Prostate gland (tissue), 2 donors: Measurements from ENCODE around the gene NEGR1. TPM values are rescaled to one million over a fixed set of nuclear protein-coding genes. Genes with fewer than 3 reads are reported as not detected.

Experiments used
- DNase-seq: peaks from one replicate; pipeline ENCODE4 v3.0.0-alpha.2; 2019; ENCODE audit warnings: low spot score
- H3K27ac ChIP-seq, 2 donors: fragments of 200-600 bp; sonication (generic); 2 replicates each; pipeline ENCODE4 v1.5.1; 2017 to 2019
- H3K27me3 ChIP-seq: fragments of 200-600 bp; sonication (generic); replicated peaks from 2 replicates; pipeline ENCODE4 v1.5.1; 2019; ENCODE audit not compliant: insufficient read depth
- H3K36me3 ChIP-seq, 2 donors: fragments of 200-600 bp; sonication (generic); 1 replicate in 1 of 2; 2 replicates in 1 of 2; pipeline versions ENCODE4 v1.5.1 to v1.8.1; 2017 to 2019
- H3K4me1 ChIP-seq: fragments of 200-600 bp; sonication (generic); replicated peaks from 2 replicates; pipeline ENCODE4 v1.5.1; 2019
- H3K4me3 ChIP-seq, 2 donors: fragments of 200-600 bp; sonication (generic); 2 replicates each; pipeline ENCODE4 v1.5.1; 2017 to 2019
- H3K9me3 ChIP-seq: fragments of 200-600 bp; sonication (generic); 2 replicates; pipeline ENCODE4 v1.5.1; 2017
- CTCF ChIP-seq, 4 experiments: fragments of 200-600 bp in 2 of 4; fragments of 450-650 bp in 2 of 4; sonication (generic) in 2 of 4; IDR thresholded peaks; 1 replicate in 3 of 4; 2 replicates in 1 of 4; pipeline ENCODE4 v1.5.1; 2016 to 2019; ENCODE audit warnings: antibody characterized with exemption in 4 of 4, mild to moderate bottlenecking in 2 of 4, moderate library complexity in 2 of 4
- POLR2A ChIP-seq: fragments of 450-650 bp; IDR thresholded peaks from one replicate; pipeline ENCODE4 v1.6.1; 2016; ENCODE audit warnings: antibody characterized with exemption, mild to moderate bottlenecking
- POLR2AphosphoS5 ChIP-seq: sonication (generic); formaldehyde crosslinking; IDR thresholded peaks from one replicate; pipeline ENCODE4 v1.6.1; 2017; ENCODE audit warnings: antibody characterized with exemption
- WGBS: methylation state at CpG from one replicate; pipeline ENCODE4 v1.1.5; 2018; 5-methylcytosine and 5-hydroxymethylcytosine counted together
- intact Hi-C: fragments of 100-400 bp; cut with DNase I; formaldehyde crosslinking; loops from one replicate; pipeline ENCODE4 v1.14.2; 2022
- total RNA-seq, 2 donors: library from RNA; depleted of rRNA; stranded (reverse); fragments of >200 nt; gene quantifications; one replicate each; pipeline ENCODE4 v1.1.0, GENCODE V29; 2016

NEGR1 gene
- total RNA-seq, 2 donors from 2014 or later, result 2.3 to 7.6 TPM

GRCh38 chr1:71462247-71462646 lies 820.1 kb downstream of the NEGR1 start:
- Histone ChIP-seq H3K4me1 (no peaks in the 10 kb centered on the region), H3K36me3 (no peaks in the 10 kb centered on the region), H3K27ac (no peak overlapping the region), H3K27me3 (no peaks in the 10 kb centered on the region), H3K4me3 (no peak overlapping the region), H3K9me3 (no peaks in the 10 kb centered on the region)
- intact Hi-C loops, result no loop called here
- TF ChIP-seq POLR2AphosphoS5 (no peak), POLR2A (no peak), CTCF (IDR thresholded peaks at IDR 0.05) (no peak)
- no peak for DNase-seq

DNA sequence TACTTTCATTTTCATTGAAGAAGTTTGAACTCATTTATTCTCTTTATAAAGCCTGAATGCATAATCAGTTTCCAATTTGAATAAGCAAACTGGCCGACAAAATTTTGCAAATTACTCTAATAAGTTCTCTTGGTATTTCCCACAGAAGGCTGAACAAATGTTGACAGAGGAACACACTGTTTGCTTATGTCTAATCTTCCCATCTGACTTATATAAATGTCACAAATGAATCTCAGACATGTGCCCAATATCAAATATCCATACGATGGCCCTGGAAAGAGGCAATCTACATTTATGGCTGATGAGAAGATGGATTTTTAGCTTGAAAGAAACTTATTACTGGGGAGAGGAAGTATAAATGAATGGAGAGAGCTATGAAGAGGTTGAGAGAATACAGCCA lies 820.9 kb downstream of the NEGR1 start:
- Histone ChIP-seq H3K4me3 (no peak overlapping the region), H3K36me3 (no peaks in the 10 kb centered on the region), H3K4me1 (no peaks in the 10 kb centered on the region), H3K9me3 (no peaks in the 10 kb centered on the region), H3K27ac (no peak overlapping the region), H3K27me3 (no peaks in the 10 kb centered on the region)
- 33% methylated on average over 2 of the region's 2 CpGs for WGBS
- TF ChIP-seq CTCF (IDR thresholded peaks at IDR 0.05) (no peak), POLR2A (no peak), POLR2AphosphoS5 (no peak)
- DNase-seq, result no peak
- intact Hi-C loops, result no loop called here

DNA sequence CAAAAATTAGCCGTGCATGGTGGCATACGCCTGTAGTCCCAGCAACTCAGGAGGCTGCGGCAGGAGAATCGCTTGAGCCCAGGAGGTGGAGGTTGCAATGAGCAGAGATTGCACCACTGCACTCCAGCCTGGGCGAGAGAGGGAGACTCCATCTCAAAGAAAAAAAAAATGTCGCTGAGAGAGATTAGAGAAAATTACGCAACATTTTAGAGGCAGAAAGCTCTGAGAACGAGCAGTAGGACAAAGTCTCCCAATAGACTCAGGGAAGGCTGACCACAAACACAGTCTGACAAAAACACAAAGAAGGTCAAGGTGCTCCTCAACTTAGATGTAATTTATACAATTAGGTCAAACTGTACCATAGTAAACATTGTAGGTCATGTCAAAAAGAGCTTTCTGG lies 833.9 kb downstream of the NEGR1 start:
- H3K4me1 ChIP-seq, result no peaks in the 10 kb centered on the region
- no peak for TF ChIP-seq POLR2AphosphoS5
- TF ChIP-seq POLR2A, result no peak
- no peak for TF ChIP-seq CTCF (IDR thresholded peaks at IDR 0.05)
- H3K27me3 ChIP-seq, result no peaks in the 10 kb centered on the region
- no peaks in the 10 kb centered on the region for H3K36me3 ChIP-seq
- intact Hi-C loops, result no loop called here
- no peak overlapping the region for H3K4me3 ChIP-seq
- H3K27ac ChIP-seq, result no peak overlapping the region
- WGBS, result 84% methylated on average over 8 of the region's 8 CpGs
- no peak for DNase-seq
- no peaks in the 10 kb centered on the region for H3K9me3 ChIP-seq

- DNase-seq, result no peak
- intact Hi-C loops, result no loop called here
- Histone ChIP-seq H3K9me3 (no peaks in the 10 kb centered on the region), H3K36me3 (no peaks in the 10 kb centered on the region), H3K4me3 (no peak overlapping the region), H3K27ac (no peak overlapping the region), H3K4me1 (no peaks in the 10 kb centered on the region), H3K27me3 (no peaks in the 10 kb centered on the region)
- WGBS, result 67% methylated on average over 2 of the region's 2 CpGs
- TF ChIP-seq POLR2AphosphoS5, result no peak
- no peak for TF ChIP-seq CTCF (IDR thresholded peaks at IDR 0.05)
- no peak for TF ChIP-seq POLR2A
These were observed 843.7 kb downstream of the NEGR1 start for GRCh38 chr1:71438626-71439025.

- intact Hi-C loops, result no loop called here
- Histone ChIP-seq H3K27me3 (no peaks in the 10 kb centered on the region), H3K27ac (no peak overlapping the region), H3K36me3 (no peaks in the 10 kb centered on the region), H3K4me3 (no peak overlapping the region), H3K4me1 (no peaks in the 10 kb centered on the region), H3K9me3 (no peaks in the 10 kb centered on the region)
- TF ChIP-seq POLR2AphosphoS5 (no peak), CTCF (IDR thresholded peaks at IDR 0.05) (no peak), POLR2A (no peak)
- DNase-seq, result no peak
These were observed 846.4 kb downstream of the NEGR1 start for GRCh38 chr1:71435951-71436350.
